ENCODE data around the gene SRSF2.

- TF ChIP-seq CTCF (IDR thresholded peaks at IDR 0.05) (no peak), POLR2A (IDR thresholded peaks at IDR 0.05) (no peak), POLR2AphosphoS5 (IDR thresholded peaks at IDR 0.05) (no peak)
Measured at GRCh38 chr17:76784926-76785325, 47.8 kb upstream of the SRSF2 start.
